ENCODE data around the gene NUDT6.
A peak's percentile ranks its signal among the peaks of the same experiment; 100 is the strongest.

Gene NUDT6

GRCh38 chr4:122914292-122914904 is 8.0 kb downstream of the NUDT6 start:
- DNase-seq = peak; percentile 49

- DNase-seq = no peak
These were observed 9.4 kb downstream of the NUDT6 start for GRCh38 chr4:122912810-122913575.

- no peak for DNase-seq
These were observed 10.8 kb downstream of the NUDT6 start for GRCh38 chr4:122911588-122911987.

GRCh38 chr4:122909683-122910082 is 12.7 kb downstream of the NUDT6 start:
- DNase-seq = no peak

GRCh38 chr4:122908223-122908622 is 14.2 kb downstream of the NUDT6 start:
- no peak for DNase-seq

- no peak for DNase-seq
These were observed 15.5 kb downstream of the NUDT6 start for GRCh38 chr4:122906859-122907305.

GRCh38 chr4:122903766-122904288 is 18.6 kb downstream of the NUDT6 start:
- DNase-seq = no peak

- no peak for DNase-seq
These were observed 21.0 kb downstream of the NUDT6 start for GRCh38 chr4:122901247-122902010.

GRCh38 chr4:122900314-122900713 is 22.1 kb downstream of the NUDT6 start:
- DNase-seq = peak; percentile 71

- DNase-seq = no peak
These were observed 22.7 kb downstream of the NUDT6 start for GRCh38 chr4:122899682-122900081.

- DNase-seq = peak; percentile 96
These were observed 23.8 kb downstream of the NUDT6 start for GRCh38 chr4:122898370-122899150.

GRCh38 chr4:122896270-122896669 is 26.1 kb downstream of the NUDT6 start:
- no peak for DNase-seq

- no peak for DNase-seq
These were observed 26.9 kb downstream of the NUDT6 start for GRCh38 chr4:122895336-122895995.

GRCh38 chr4:122894827-122895226 is 27.6 kb downstream of the NUDT6 start:
- DNase-seq = no peak

GRCh38 chr4:122890147-122890795 is 32.1 kb downstream of the NUDT6 start:
- no peak for DNase-seq

- DNase-seq = no peak
These were observed 32.7 kb downstream of the NUDT6 start for GRCh38 chr4:122889726-122890125.

GRCh38 chr4:122884499-122884898 is 37.9 kb downstream of the NUDT6 start:
- DNase-seq = no peak

GRCh38 chr4:122882857-122883735 is 39.3 kb downstream of the NUDT6 start:
- DNase-seq = no peak

GRCh38 chr4:122879001-122879400 is 43.4 kb downstream of the NUDT6 start:
- peak; percentile 41 for DNase-seq

GRCh38 chr4:122876456-122876855 is 45.9 kb downstream of the NUDT6 start:
- peak; percentile 52 for DNase-seq

All from fibroblast of skin of scalp (primary cell).